ENCODE results near the gene NPAS3. TPM values are rescaled to one million over a fixed set of nuclear protein-coding genes. Genes with fewer than 3 reads are reported as not detected.
A peak's percentile ranks its signal among the peaks of the same experiment; 100 is the strongest.

The NPAS3 gene
- total and polyA plus RNA-seq, 2 donors (not counting 1 experiment from before 2014, with no cell fraction given): 0.10 to 0.50 TPM

DNA sequence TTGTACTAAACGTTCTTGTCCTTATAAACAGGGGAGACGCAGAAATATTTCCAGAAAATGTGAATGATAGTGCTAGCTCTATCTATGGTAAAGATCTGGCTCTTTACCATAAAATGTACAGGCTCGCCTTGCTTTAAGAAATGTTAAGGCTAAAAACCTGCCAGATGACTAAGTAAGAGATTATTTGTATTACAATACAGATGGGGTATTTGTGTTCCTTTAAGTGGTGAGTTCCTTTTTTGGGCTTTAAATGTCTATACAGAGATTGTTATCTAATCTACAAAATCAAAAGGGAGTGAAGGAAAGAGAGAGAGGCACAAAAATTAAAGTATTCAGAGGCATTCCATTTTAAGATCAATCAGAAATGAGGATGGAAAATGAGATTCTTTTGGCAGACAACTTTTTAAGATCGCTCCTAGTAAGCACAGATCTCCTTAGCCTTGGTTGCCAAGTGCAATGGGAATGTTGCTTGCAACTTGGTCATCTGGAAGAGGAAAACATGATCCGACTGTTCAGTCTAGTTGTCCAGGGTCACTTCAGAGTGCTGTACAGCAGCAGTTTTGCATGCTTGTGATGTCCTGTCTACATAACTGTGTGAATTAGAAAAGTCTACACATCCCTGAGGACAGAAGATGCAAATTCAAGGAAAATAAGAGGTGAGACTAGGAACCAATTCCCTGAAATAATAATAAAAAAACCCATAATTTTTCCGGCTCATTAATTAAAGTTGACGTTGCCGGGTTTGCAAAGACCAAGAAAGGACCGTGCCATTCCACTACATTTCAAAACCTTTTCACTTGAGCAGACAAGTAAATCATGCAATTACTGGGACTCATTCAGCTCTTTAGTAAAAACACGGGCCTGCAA lies 631.4 kb downstream of the NPAS3 start:
- no peaks in the 10 kb centered on the region for H4K20me1 ChIP-seq (ENCODE audit: control insufficient read depth, extremely low read depth, insufficient read depth, low read length)
- H3K4me3 ChIP-seq (replicated peaks in 1 of 4; ENCODE audit: control extremely low read depth in 1 of 4, insufficient read depth in 1 of 4, low read depth in 3 of 4, low read length in 4 of 4): no peak overlapping the region
- no peaks in the 10 kb centered on the region for H3K79me2 ChIP-seq (ENCODE audit: control insufficient read depth, insufficient read depth, low read length)
- H3K27ac ChIP-seq (ENCODE audit: insufficient read depth, low read length): no peak overlapping the region
- no peaks in the 10 kb centered on the region for H3K36me3 ChIP-seq (ENCODE audit: control insufficient read depth, insufficient read depth, low read length)
- H3K4me1 ChIP-seq (ENCODE audit: control insufficient read depth, extremely low read depth, insufficient read depth, low read length): no peaks in the 10 kb centered on the region
- H3K9ac ChIP-seq (ENCODE audit: insufficient read depth, low read length): no peak overlapping the region
- H3K27me3 ChIP-seq (ENCODE audit: control insufficient read depth, insufficient read depth, low read length): no peaks in the 10 kb centered on the region
- peak; percentile 44 to 82 for DNase-seq (ENCODE audit: low read depth in 2 of 2)
- TF ChIP-seq EZH2 (IDR thresholded peaks at IDR 0.05; ENCODE audit: low read length, missing control alignments): no peak
- no peak for TF ChIP-seq CTCF (conservative IDR thresholded peaks at IDR 0.05 in 1 of 2, IDR thresholded peaks at IDR 0.05 in 1 of 2; ENCODE audit: low read depth in 1 of 2, low read length in 2 of 2)
- H3K4me2 ChIP-seq (ENCODE audit: extremely low read depth, insufficient read depth, low read length): no peak overlapping the region
- H2AFZ ChIP-seq (ENCODE audit: low read length): no peak overlapping the region
- no peaks in the 10 kb centered on the region for H3K9me3 ChIP-seq (ENCODE audit: control insufficient read depth, insufficient read depth, low read depth, low read length)

DNA sequence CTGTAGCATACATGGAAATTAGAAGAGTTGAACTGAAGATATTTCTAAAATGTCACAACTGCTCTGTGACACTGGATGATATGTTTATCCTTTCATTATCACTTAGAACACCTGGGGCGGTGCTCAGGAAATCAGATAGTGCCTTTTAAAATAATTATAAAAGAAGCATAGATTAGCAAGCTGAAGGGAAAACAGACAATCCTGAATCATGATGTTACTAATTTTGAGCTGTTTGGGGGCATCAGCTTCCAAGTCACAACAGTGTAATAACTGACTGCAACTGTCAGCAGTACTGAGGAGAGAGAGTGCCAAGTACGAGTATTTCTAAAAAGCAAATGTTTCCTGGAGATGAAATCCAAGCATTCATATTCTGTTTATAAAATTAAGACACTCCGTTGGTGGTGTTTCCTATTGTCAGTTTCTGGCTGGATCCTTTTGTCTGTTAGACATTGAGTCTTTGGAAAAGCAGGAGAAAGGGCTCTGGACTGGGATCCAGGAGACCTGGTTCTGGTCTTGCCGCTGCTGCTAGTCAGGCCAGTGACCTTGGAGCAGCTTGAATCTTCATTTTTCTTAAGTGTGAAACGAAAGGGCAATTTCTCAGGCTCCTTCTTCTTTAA lies 632.1 kb downstream of the NPAS3 start:
- no peak for DNase-seq (ENCODE audit: low read depth in 2 of 2)
- Histone ChIP-seq H3K9me3 (ENCODE audit: control insufficient read depth, insufficient read depth, low read depth, low read length) (no peaks in the 10 kb centered on the region), H3K36me3 (ENCODE audit: control insufficient read depth, insufficient read depth, low read length) (no peaks in the 10 kb centered on the region), H2AFZ (ENCODE audit: low read length) (no peak overlapping the region), H3K4me2 (ENCODE audit: extremely low read depth, insufficient read depth, low read length) (no peak overlapping the region), H3K9ac (ENCODE audit: insufficient read depth, low read length) (no peak overlapping the region), H3K79me2 (ENCODE audit: control insufficient read depth, insufficient read depth, low read length) (no peaks in the 10 kb centered on the region), H3K27ac (ENCODE audit: insufficient read depth, low read length) (no peak overlapping the region), H3K4me3 (replicated peaks in 1 of 4; ENCODE audit: control extremely low read depth in 1 of 4, insufficient read depth in 1 of 4, low read depth in 3 of 4, low read length in 4 of 4) (no peak overlapping the region), H4K20me1 (ENCODE audit: control insufficient read depth, extremely low read depth, insufficient read depth, low read length) (no peaks in the 10 kb centered on the region), H3K27me3 (ENCODE audit: control insufficient read depth, insufficient read depth, low read length) (no peaks in the 10 kb centered on the region), H3K4me1 (ENCODE audit: control insufficient read depth, extremely low read depth, insufficient read depth, low read length) (no peaks in the 10 kb centered on the region)
- TF ChIP-seq CTCF (conservative IDR thresholded peaks at IDR 0.05 in 1 of 2, IDR thresholded peaks at IDR 0.05 in 1 of 2; ENCODE audit: low read depth in 1 of 2, low read length in 2 of 2): no peak
- TF ChIP-seq EZH2 (IDR thresholded peaks at IDR 0.05; ENCODE audit: low read length, missing control alignments): no peak

DNA sequence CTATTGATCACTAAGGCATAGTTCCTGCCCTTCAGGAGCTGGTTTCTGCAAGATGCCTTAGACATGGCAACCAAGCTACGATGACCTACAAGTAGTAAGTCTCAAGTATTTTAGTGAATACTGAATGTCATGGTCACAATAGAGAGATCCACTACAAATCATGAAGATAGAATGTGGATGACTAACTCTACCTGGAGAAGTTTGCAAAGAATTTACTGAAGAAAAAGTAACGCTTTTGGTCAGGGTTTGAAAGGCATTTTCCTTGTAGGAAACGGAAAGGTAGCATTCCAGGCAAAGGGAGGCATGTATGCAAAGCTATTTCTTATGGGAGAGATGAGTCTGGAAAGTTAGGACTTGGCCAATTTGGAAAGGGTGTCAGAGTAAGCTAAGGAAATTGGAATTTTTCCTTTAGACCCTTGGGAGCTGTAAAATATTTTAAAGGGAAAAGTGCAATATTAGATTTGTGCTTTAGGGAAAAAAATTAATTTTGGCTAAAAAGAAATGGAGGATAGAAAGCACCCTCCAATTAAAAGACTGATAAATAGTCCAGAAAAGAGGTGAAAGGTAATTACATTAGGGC lies 634.7 kb downstream of the NPAS3 start:
- Histone ChIP-seq H3K9me3 (ENCODE audit: control insufficient read depth, insufficient read depth, low read depth, low read length) (no peaks in the 10 kb centered on the region), H3K79me2 (ENCODE audit: control insufficient read depth, insufficient read depth, low read length) (no peaks in the 10 kb centered on the region), H3K4me2 (ENCODE audit: extremely low read depth, insufficient read depth, low read length) (no peak overlapping the region), H3K27me3 (ENCODE audit: control insufficient read depth, insufficient read depth, low read length) (no peaks in the 10 kb centered on the region), H3K9ac (ENCODE audit: insufficient read depth, low read length) (no peak overlapping the region), H3K4me1 (ENCODE audit: control insufficient read depth, extremely low read depth, insufficient read depth, low read length) (no peaks in the 10 kb centered on the region), H4K20me1 (ENCODE audit: control insufficient read depth, extremely low read depth, insufficient read depth, low read length) (no peaks in the 10 kb centered on the region), H2AFZ (ENCODE audit: low read length) (no peak overlapping the region), H3K27ac (ENCODE audit: insufficient read depth, low read length) (no peak overlapping the region), H3K4me3 (replicated peaks in 1 of 4; ENCODE audit: control extremely low read depth in 1 of 4, insufficient read depth in 1 of 4, low read depth in 3 of 4, low read length in 4 of 4) (no peak overlapping the region), H3K36me3 (ENCODE audit: control insufficient read depth, insufficient read depth, low read length) (no peaks in the 10 kb centered on the region)
- DNase-seq (ENCODE audit: low read depth in 2 of 2): peak in 1 of 2 donors; percentile 65
- TF ChIP-seq CTCF (conservative IDR thresholded peaks at IDR 0.05 in 1 of 2, IDR thresholded peaks at IDR 0.05 in 1 of 2; ENCODE audit: low read depth in 1 of 2, low read length in 2 of 2) (no peak), EZH2 (IDR thresholded peaks at IDR 0.05; ENCODE audit: low read length, missing control alignments) (no peak)
